HG03066 (cell line): ENCODE measurements around the gene IL21.

ENCODE experiments used
- ATAC-seq: cut with Tn5 transposase; IDR thresholded peaks from one replicate; pipeline ENCODE4 v1.9.1; 2021; ENCODE audit warnings: low read depth; ENCODE audit not compliant: unreplicated experiment

Gene IL21

GRCh38 chr4:122635205-122635604 is 14.3 kb upstream of the IL21 start:
- no peak for ATAC-seq

DNA sequence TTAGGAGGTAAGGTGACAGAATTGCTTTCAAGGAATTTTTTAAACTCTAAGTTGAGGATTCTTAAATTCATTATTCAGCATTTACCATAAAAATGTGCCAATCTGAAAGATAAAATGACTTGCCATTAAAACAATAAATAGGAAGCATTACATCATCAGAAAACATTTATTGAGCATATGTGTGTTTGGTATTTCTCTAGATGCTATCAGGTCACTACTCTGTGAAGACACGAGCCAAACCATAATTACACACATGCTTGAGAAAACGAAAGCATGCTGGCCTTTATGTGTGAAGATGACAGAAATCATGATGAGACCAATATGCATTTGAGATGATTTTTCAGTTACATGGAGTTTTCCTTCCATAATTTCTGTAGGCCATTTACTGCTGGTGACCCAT is 12.3 kb upstream of the IL21 start:
- ATAC-seq = no peak

DNA sequence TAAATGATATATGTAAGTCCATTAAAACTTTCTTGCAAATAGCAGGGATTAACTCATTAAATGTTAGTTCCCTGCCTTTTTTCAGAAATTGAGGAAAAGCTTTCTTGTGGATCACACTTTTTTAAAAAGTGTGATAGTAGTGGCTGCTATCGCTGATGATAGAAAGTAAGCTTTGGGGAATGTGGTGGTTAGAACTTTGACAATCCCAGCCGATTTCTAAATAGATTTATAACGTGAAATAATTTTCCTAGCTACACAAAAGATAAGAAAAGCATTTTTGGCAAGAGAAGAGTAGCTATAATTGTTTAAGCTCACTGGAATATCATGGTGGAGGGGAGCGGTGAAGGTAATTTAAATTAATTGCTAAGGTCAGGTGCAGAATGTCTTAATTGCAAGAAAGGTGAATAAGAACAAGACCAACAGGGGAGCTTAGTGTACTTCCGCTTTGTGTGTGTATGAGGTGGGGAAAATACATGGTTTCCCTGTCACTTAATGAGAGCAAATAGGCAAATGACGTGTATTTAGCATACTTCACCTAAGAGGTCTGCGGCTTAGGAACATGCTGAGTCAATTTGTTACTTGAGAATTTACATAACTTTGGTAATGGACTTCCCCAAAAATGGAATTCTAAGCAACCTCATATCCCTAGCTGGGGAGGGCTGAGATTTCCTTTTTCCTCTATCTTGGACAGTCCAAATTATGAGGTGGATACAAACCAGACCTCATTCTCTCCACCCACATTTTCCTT is 11.7 kb upstream of the IL21 start:
- peak; percentile 57 for ATAC-seq

GRCh38 chr4:122625156-122625555 is 4.3 kb upstream of the IL21 start:
- ATAC-seq = no peak

- no peak for ATAC-seq
Measured at GRCh38 chr4:122624205-122624604, 3.3 kb upstream of the IL21 start.

- no peak for ATAC-seq
Measured at GRCh38 chr4:122623637-122624166, 2.8 kb upstream of the IL21 start.

DNA sequence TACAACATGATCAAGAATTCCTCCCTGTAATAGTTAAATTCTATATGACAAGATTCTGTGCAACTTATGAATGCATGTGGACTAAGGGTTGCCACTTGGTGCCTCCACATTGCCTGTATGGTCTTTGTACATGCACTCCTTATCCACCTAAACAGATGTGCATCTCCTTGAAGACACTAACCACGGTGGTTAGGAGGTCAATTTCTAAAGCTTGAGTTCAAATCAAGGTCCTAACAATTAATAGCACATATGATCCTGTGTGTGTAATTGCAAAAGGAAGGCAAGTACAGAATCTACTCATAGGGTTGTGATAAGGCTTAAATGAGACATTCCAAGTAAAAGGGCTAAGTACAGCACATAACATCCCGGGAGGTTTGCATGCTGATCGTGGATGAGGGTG is 1.5 kb upstream of the IL21 start:
- no peak for ATAC-seq

DNA sequence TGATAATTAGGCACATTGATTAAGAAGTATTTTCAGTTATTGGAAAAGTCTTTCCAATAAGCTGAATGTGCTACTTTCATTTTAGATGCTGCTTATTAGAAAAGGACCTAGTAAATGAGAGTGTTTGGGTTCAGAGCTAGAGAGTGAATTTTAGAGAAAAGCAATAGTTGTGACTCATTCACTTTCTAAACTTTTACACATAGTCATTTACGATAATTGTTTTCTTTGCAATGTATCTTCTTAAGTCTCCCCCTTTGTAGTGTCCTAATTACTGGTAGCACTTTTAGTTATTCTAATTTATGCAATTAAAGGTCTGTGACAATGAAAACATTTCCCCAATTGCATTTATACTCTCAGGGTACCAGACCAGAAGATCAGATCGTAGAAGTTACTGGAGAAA is 1.3 kb downstream of the IL21 start:
- ATAC-seq = no peak

DNA sequence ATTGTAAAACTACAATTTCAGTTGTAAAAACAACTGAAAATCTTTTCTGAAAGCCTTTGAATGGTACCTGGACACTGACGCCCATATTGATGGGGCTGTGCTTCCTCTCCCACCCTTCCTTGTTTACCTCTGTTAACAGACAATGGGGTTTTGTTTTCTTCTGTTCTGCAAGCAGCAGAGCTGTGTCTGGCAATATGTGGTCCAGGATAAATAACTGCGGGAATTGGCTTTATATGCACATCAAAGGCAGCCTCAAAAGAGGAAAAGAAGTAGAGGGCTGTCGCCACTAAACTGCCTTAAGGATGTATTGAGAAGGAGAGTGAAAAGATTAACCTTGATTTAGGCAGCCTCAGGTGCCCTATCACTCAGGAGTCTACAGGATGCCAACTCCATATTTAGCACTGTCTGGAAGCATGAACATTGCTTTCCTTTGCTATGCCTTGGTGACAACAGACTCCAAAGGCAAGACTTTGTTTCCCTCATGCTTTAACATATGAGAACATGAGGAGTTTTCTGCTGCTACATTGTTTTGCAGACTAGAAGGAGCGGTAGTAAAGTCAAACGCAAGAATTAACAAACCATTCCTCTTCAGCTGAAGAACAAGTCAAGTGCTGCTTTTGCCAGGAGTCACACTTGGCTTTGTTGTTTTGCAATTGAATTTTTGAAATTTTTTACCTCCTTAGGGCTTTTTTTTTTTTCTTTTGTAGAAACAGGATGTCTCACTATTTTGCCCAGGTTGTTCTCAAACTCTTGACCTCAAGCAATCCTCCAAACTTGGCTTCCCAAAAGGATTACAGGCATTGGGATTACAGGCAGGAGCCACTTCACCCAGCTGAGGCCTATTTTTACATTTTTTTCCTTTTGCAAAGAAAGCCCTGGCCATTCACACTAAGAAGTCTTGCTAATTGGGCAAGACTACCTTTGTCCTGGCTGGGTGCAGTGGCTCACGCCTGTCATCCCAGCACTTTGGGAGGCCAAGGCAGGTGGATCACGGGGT is 3.0 kb downstream of the IL21 start:
- ATAC-seq = no peak

GRCh38 chr4:122616915-122617596 is 3.8 kb downstream of the IL21 start:
- ATAC-seq = no peak

GRCh38 chr4:122614621-122615020 is 6.2 kb downstream of the IL21 start:
- ATAC-seq = no peak

DNA sequence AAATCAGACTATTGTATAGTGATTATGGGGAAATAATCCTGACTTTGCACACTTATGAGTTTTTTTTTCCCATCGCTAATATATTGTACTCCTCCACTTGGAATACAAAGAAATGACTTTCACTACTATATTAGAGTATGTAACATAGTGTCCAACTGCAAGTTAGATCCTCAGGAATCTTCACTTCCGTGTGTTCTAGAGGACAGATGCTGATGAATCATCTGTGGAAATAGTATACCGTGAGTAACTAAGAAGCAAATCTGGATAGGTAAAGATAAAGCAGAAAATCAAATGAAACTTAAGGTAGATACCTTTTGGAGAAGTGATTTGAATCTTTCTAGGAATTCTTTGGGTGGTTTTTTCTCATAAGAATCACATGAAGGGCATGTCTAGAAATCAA is 8.3 kb downstream of the IL21 start:
- ATAC-seq = no peak

GRCh38 chr4:122606364-122607043 is 14.4 kb downstream of the IL21 start:
- ATAC-seq = no peak

GRCh38 chr4:122604146-122604545 is 16.7 kb downstream of the IL21 start:
- no peak for ATAC-seq

DNA sequence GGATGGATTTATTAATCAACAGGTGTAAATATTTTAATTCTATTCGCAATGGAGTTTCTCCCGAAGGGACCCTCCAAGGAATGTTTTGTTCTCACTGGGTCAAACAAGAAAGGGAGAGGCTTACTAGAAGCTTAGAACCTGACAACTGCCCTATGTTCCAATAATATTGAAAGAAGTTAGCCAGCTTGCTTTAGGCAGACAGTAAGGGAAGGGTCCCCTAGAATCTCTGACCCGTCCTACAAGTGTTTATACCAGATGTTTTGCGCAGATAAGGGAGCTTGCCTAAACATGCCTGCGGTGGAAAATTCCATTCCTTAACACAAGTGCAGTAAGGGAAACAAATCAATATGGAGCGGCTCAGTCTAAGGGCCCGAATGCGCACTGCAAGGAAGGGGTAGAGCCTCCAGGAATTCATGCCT is 17.7 kb downstream of the IL21 start:
- no peak for ATAC-seq

DNA sequence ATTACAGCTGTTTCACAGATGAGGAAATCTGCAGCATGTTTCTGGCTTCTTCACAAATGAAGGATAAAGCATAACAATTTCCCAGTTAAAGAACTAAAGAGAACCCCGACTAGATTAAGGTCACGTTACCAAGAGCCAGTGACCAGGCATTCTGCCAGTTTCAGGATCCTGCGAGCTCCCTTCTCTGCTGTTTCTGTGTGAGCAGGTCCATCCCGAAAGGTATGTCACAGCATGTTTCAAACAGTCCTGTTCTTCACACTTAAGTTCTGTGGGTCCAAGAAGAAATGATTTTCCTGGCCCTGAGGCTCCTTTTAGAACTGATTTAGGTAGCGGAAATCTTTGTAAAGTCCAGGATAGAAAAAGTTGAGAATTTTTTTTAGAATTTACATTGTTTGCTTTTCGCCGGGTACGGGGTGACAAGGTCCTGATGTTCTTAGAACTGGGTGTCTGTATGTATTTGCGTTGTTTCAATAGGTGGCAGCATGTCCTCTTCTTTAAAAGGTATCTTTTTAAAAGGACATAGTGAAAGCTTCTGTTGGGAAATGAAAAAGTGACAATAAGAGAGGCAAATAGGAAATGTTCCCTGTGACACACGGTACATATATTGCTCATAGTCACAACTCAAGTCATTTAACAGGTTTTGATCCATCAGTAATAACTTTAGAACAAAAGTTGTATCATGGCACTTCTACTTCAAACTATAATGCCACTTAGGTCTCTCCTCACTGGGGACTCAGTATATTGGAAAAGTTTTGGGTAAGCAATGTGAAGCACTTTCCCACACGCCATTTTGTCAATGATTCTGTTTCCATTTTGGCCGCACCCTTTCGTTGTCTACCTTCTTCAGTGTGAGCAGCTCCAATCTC is 18.4 kb downstream of the IL21 start:
- no peak for ATAC-seq

DNA sequence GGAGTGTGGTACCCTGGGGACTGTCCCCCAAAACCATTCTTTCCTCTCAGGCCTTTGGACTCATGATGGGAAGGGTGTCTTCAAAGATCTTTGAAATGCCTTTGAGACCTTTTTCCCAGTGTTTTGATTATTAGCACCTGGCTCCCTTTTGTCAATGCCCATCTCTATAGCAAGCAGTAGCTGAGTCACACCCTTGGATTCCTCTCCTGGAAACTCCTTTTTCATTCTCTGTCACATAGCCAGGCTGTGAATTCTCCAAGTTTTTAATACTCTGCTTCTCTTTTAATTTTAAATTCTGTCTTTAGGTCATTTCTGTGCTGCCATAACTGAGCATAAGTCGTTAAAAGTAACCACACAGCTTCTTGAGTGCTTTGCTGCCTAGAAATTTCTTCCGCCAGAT is 29.7 kb downstream of the IL21 start:
- ATAC-seq = no peak

DNA sequence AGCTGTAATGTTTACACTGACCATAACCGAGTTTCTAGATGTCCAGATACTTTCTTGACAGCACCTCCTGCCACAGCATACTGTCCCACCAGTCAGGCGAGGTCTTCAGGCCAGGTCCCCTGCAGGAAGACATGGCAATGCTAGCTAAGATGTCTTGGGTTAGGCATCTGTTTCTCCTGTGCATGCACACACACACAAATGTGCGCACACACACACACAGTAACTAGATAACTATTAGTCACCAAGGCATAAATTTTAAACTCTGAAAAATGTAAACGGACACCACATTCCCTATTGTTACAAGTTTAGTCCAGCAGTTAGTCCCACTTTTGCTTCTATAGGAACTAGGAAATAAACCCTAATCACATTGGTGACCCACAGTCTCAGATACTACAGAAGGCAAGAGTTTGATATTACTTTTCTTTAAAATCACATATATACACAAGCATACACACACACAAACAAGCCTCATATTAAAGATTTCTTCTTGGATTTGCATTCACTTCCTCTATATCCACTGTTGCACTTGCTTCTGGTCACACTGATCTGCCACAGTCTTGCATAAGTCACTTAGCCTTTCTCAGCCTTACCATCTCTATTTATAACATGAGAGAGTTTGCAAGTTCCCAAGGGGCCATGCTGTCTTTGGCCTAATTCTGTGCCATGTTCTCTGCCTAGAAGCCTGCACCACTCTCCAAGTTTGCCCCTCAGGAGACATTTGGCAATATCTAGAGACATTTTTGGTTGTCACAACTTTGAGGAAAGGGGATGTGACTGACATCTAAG is 32.2 kb downstream of the IL21 start:
- ATAC-seq = no peak

DNA sequence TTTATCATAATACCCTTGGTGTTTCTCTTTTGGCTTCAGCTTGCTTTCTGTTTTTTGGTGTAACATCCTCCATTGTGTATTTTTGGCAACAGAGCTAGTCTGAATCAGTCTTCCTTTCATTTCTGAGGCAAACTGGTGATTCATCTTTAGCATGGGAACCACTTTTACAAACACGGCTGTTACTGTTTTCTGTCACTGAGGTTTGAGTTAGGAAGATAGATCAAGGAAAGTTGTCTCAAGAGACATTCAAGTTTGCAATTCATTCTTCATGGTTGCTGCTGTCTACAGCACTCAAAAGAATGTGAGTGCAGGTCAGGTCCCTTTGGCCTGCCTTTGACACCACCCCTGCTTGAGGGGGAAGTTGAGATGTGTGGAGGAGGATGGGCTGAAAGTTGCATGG is 36.3 kb downstream of the IL21 start:
- no peak for ATAC-seq
